AG08395 (cell line): ENCODE measurements around the gene ME3.

Experiments used
- DNase-seq: peaks from one replicate; pipeline ENCODE4 v3.0.0; 2012; ENCODE audit warnings: mixed read lengths, low spot score

ME3 gene

DNA sequence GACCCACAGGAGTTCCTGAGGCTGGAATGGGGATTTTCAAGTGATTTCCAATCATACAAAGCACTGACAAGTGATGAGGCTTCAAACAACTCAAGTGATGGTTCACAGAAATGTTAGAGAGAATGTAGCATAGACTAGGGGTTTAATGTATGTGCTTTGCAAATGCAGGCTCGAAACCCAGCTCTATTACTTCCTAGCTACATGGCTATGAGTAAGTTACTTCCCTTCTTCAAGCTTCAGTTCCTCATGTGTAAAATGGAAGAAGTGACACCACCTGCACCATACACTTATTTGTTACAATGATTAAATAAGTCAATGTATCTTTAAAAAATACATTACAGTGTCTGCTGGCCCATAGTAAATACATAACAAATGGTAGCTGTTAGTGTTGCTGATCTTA lies 158.0 kb downstream of the ME3 start:
- no peak for DNase-seq

DNA sequence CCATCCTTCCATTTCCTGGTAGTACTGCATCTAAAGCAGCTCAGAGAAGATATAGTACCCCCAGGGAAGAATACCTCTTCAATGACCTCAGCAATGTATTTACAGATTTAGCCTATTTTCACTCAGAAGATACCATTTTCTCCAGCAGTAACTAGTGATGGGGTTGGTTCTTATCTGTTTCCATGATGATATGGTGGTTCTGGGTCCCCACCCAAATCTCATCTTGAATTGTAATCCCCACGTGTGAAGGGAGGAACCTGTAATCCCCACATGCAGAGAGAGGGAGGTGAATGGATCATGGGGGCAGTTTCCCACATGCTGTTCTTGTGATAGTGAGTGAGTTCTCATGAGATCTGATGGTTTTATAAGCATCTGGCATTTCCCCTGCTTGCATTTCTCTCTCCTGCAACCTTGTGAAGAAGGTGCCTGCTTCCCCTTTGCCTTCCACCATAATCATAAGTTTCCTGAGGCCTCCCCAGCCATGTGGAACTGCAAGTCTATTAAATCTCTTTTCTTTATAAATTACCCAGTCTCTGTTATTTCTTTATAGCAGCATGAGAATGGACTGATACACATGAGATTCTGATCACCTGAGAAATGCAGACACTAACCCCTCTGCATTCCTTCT lies 158.6 kb downstream of the ME3 start:
- DNase-seq: no peak

DNA sequence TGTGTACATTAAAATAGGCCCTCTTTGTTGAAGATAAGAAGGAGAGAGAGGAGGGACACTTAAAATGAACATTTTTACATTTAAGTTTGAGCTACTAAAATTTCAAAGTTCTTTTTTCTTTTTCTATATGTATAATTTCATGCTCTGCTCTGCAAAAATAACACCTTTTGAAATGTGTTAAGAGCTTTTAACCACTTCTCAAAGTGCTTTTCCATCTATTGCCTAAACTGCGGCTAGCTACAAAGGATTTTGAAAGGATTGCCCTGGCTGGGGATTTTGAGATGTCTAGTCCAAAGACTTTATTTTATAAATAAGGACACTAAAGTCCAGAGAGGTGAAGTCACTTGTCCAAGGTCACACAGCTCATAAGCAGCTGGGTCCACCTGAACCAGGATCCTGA lies 159.3 kb downstream of the ME3 start:
- no peak for DNase-seq

DNA sequence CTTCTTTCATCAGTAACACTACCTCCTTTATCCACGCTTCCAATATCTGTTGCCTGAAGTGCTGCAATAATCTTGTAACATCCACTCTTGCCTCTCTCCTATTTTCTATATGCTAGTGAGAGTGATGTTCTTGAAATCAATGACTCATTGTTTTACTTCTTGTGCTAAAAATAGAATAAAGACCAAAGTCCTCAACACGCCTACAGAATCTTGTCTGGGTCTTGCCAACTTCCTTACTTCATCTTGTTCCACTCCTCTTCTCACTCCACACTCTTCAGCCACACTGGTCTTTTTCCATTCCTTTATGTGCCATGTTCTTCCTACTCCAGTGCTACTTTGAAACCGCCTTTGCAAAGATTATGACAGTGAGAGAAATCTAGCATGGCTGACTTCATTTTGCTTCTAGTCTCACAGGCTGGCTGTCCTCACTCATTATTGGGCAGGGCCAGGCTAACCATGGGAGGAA lies 161.3 kb downstream of the ME3 start:
- no peak for DNase-seq

DNA sequence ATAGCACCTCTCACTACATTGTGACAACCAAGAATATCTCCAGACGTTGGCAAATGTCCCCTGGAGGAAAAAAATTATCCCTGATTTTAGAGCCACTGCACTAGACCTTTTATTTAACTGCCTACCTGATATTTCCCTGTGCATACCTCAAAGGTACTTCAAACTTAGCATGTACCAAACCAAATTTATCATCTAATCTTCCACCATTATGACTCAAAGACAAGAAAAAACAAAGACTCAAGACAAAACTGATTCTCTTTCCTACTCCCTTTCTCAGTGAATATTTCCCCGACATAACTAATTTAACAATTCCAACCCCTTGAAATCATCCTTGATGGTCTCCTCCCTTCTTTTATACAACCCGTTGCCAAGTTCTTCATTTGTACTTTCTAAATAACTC lies 161.7 kb downstream of the ME3 start:
- no peak for DNase-seq

DNA sequence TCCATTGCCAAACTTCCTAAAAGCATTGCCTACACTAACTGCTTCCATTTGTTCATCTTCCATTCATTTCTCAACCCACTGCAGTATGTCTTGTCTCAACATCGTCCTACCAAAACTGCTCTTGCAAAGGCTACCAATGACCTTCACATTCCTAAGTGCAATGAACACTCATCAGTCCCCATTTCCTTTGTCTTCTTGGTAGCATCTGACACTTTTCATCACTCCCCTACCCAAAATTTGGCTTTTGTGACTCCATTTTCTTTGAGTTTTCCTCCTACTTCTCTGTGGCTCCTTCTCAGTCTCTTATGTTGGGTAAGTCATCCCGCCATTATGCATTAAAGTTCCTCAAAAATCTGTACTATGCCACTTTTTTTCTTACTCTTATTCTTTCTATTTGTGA lies 162.3 kb downstream of the ME3 start:
- no peak for DNase-seq

DNA sequence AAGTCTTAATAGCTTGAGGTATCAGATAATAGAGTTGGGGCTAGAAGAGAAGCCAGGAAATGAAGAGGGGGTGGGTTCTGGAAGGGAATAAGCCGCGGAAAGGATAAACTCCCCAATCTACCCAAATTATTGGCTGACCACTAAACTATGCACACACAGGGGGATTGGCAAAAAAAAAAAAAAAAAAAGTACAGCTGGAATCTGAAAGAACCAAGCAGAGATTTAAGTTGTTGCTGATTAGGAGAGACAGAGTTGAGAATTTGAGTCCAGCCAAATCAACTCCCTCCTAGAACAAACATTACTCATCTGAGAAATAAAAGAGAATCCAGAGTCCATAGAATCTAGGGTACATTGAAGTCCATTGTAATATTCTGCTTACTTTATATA lies 162.8 kb downstream of the ME3 start:
- DNase-seq: no peak

DNA sequence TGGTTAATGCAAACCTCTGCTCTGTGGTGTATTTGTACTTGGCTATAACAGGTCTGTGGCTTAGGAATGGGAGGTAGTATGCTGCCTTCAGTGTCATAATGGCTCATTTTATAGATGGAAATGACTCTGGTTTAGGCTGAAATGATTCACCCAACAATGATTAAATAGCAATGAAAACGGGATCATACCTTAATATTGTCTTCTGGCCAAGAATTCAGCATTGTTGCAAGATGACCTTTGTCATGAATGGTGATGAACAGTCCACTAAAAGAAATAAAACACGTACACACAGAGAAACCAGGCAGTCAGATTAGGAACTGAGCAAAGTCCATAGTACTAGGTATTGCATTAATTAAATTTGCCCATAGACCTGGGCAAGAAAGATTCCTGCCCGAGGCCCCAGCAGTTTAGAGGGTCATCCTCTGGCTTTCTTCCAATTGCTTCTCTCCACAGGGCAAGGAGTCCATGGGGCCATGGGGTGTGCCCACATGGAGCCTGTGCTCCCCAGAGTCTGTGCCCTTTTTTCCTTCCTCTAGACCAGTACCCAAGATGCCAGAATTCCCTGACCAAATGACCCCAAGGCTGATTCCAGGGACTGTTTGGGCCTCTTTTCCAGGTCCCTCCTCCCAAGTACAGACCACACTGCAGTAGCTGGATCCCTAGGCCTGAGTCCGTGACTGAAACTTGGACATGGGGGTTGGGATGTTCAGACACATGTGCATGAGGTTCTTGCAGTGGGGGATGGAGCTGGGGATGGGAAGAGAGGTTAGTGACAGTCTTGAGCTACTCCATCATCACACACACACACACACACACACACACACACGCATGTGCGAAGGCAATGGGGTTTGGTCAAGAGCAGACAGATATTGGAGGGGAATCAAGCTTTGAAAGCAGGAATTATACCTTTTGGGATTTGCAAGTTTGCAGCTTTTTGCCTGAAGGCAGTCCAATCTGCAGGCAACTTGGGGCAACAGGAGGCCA lies 163.5 kb downstream of the ME3 start:
- DNase-seq: no peak

DNA sequence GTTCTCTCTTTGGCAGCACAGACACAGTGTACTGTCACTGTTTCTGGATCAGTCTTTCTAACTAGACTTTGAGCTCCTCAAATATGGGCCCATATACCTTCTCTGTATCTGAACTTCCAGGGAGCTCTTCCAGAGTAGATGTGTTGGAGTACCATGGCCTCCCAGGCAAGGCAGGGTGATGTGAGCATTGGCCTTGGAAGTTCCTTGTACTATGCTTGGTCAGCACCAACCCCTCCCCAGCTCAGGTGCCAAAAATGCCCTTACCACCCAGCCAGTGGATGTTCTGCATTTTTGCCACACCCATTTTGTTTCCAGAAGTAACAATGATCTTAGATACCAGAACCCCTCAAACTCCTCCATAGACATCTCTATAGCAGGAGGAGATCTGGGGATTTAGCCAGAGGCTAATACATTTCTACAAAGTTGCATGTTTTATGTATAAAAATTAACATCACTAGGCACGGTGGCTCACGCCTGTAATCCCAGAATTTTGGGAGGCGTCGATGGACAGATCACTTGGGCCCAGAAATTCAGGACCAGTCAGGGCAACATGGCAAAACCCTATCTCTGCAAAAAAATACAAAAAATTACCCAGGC lies 165.1 kb downstream of the ME3 start:
- DNase-seq: no peak

DNA sequence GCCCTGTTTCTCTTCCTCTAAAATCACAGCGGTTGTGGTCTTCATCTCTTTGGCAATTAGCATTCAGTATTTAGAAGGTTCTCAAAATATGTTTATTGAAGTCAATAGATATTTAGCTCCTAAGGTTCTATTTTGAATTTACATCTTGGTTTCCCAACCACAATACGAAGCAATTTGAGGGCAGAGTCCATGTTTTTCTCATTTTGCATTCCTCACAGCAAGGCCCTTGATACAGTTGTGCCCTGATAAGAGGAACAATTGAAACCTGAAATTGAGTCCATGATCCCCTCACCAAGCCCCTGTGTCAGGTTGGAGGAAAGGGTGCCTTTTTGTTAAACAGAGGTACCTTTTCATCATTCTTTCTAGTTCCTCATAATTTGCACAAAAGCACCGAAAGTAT lies 166.2 kb downstream of the ME3 start:
- DNase-seq: no peak

DNA sequence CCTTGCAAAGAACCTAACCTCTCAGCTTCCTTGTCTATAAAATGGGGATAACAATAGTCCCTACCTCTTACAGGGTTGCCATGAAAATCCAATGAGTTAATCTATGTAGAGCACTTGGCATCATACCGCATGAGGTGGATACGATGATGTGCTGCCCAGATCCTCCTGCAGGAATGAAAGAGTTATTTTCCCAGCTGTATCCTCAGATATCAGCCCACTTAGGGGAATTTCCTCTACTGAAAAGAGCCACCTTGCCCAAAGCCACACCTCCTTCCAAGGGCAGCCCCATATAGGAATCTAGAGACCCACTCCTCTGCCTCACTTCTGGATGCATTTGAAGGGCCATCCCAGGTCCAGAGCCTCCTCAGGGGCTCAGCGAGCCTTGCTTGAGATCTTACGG lies 169.3 kb downstream of the ME3 start:
- no peak for DNase-seq

DNA sequence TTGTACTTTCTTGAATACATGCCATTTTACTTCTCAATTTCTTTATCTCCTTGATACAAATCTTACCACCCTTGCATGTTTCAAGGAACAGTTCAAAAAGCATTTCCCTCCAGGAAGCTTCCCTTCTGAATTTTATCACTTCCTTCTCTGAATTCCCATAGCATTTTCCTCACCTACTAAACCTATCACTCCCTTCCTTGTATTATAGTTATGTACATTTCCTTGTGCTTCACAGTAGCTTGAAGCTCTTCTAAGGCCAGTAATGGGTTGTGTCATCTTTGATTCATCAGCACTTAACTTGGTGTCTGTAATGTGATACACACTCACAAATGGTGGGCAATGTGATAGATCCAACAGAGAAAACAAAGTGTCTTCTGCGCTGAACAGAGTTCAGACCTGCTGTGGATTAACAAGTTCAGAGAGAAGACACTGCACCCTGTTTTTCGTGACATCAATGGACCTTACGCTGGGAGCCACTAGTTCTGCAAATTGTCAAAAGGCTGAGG lies 170.2 kb downstream of the ME3 start:
- DNase-seq: no peak

DNA sequence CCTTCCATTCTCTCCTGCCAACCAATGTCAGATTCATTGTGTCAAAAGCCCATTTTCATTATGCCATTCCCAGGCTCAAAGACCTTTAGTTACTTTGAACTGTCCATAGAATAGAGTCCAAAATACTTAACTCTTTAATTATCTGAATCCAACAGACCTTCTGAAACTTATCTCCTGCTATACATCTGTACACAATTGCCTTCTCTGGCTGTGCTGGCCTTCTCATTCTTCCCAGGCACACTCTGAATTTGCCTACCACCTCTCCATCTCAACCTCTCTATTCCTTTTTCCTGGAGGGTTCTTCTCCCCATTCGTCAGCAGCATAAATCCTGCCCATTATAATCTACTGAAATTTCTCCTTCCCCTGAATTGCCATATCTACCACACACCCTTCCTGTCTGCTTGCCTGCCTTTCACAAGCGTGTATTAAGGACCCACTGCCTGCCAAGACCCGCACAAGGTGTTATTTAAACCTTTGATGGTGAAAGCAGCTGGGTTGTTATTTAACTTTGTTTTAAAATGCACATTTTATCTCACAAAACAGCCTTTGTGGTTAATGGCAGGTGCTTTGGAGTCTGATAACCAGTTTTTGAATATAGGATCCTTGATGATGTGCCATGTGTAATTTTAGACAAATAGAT lies 171.8 kb downstream of the ME3 start:
- DNase-seq: no peak

DNA sequence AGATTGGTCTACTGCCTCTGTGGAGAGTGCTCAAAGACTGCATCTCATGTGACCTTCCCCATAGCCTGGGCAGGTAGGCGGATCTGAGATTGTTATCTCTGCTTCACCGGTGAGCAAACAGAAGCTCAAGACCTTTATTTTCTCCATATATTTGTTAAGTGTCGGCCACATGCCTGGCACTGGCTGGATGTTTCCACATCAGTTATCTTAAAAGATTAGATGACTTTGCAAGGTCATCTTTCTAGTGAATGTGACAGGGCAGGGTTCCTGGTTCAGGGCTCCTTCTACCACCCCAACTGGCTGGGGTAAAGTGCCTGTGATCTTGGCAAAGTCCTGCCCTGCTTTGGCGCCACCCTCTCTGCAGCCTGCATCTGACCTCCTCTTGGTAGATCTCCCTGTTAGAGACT lies 172.7 kb downstream of the ME3 start:
- DNase-seq: no peak

DNA sequence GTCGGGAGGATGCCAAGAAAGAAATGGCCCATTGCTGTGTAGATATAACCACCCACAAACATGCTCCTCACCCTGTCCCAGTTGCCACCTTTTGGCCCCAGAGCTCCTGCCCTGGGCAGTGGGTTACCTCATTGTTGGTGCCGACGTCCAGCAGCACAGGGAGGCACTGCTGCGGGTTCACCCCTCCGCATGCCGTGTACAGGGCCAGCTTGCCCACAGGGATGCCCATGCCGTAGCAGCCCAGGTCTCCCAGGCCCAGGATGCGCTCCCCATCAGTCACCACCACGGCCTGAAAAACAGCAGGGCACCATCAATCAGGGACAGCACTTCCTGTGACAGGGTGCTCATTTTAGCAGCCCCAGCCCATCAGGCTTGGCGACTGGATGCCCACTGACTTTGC lies 174.6 kb downstream of the ME3 start:
- DNase-seq: no peak

DNA sequence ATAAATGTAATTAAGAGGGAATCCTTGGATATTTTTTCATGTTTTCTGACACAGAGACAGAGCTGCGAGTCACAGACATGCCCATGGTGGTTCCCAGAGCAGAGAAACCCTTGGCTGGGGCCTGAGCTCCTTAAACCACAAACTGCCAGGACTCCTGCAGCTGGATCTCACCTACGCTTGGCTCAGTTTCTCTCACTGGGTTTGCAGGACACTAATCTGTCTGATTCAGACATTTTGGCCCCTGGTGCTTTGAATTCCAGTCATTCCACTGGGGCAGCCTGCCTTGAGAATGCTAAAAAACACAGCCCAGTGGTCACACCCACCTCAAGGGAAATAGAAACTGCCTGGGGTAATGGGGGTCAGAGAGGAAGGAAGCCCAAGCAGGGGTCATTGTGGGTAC lies 175.1 kb downstream of the ME3 start:
- no peak for DNase-seq

DNA sequence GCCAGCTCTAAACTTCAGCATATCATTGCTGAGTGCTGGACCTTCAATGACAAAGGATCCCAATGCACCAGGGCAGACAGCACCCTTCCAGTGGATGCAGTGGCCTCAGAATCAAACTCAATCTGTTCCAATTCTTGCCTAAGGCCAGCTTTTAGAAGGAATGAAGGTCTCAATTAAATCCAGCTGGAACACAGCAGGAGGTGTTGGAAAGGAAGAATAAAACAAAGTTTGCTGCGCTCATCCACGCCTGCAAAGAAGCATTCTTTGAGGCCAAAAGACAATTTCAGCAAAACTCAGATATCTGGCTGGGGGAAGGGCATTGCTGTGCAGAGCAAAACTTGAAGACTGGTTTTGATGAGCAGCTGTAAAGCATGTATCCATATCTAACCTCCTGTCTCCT lies 177.1 kb downstream of the ME3 start:
- no peak for DNase-seq

DNA sequence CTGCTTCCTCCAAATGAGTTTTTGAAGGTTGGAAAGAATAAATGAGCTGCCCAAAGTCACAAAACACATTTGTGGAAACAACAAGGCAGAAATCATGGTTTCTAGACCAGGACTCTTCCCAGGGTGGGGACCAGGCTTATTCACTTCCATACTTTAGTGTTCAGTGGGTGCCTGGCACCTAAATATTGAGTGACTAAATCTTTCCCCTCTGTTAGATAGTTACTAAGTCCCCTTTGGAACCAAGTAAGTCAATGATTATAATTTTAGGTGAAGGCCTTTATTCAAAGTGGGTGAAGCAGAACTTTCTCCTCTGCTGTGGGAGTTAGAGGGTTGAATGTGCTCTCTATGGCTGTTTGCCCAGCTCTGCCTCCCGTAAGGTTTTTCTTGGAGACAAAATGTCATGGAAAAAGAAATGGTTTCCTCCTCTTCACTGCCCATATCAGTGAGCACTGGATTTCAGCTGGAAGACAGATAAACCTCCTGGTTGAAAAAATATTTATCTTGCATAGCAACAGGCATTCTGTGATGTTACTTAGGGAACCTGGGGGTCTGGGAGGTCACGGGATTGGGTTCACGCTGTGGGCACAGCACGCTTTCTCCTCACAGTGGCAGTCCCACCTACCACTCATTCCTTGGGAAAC lies 179.9 kb downstream of the ME3 start:
- DNase-seq: no peak

DNA sequence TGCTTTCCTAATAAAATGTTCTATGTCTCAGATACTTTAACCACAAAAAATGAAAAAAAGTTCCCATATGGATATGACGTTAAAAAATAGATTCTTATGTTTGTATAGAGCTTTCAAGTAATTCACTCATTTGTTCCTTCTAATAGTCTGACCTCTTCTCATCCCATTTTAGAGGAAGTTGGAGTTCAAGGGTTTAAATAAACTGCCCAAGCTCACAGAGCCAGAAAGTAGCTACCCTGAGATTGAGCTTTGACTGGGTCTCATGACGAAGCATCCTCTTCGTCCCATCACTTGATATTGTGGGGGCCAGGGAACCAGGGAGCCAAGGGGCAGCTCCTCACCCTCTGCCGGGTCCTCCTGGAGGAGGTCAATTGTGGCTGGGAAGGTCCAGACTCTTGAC lies 181.4 kb downstream of the ME3 start:
- DNase-seq: no peak

DNA sequence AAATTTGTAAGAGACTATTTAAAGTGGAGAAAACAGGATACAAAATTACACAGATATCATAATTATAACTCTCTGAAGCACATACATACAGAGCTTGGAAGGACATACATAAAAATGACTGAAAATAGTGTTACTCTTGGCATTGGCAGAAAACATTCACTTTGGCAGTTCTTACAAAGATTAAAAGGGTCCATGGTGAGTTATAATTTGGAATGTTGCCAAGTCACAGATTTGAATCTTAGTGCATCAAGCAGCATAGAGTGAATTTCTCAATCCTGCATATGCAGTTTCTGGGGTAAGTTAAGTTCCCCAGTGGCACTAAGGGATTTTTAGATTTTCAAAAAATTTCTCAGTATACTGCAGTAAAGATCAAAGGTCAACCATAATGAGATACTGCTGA lies 181.8 kb downstream of the ME3 start:
- no peak for DNase-seq

DNA sequence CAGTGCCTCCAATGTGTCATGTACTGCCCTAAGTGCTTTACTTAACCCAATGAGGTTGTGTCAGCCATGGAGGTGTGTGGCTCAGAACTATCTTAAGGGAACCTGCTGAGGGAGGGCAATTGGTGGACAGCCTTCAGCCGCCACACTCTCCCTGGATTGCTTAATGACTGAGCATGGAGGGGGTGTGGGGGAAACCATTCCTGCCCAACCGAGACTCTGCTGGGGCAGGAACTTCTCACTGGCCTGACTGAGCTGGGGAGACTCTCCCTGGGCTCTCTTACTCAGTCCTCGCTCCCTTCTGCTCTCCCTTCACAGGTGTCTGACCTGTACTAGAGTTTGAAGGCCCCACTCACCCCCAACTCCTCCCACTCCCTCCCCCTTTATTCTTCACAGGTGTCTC lies 183.0 kb downstream of the ME3 start:
- no peak for DNase-seq

DNA sequence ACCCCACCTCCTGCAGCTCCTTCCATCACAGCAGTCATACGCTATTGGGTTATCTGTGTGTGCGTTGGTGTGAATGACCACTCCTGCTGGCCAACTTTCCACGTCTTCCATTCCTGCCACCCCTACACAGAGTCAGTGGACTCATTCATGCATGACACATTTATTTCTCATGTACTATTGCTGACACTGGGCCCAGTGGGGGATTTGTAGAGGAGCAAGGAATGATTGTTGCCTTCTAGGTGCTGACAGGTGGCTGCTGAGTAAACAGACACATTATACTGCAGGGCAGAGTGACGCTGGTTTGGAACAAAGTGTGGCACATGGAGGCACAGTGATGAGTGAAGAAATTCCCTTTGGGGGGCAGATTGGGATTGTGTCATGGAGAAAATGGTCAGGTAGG lies 183.9 kb downstream of the ME3 start:
- no peak for DNase-seq
